Epithelial cell of esophagus (primary cell): ENCODE results near the gene CSMD2.

ENCODE experiments used
- DNase-seq: peaks from one replicate; pipeline ENCODE4 v3.0.0; 2010; ENCODE audit warnings: low read depth
- H3K4me3 ChIP-seq: 2 replicates; pipeline ENCODE4 v1.5.1; 2011; ENCODE audit warnings: mild to moderate bottlenecking, low read length, control low read depth
- CTCF ChIP-seq: IDR thresholded peaks from 2 replicates; pipeline ENCODE4 v1.5.1; 2011; ENCODE audit warnings: low read depth, mild to moderate bottlenecking, low read length, control low read depth, inconsistent platforms; ENCODE audit not compliant: insufficient read depth; ENCODE audit errors: missing control alignments

The CSMD2 gene

GRCh38 chr1:33577663-33578062, 587.4 kb downstream of the CSMD2 start:
- TF ChIP-seq CTCF: no peak
- DNase-seq: no peak
- H3K4me3 ChIP-seq: no peak overlapping the region

- no peak for DNase-seq
- H3K4me3 ChIP-seq: no peak overlapping the region
- TF ChIP-seq CTCF: no peak
These were observed 588.0 kb downstream of the CSMD2 start for GRCh38 chr1:33576821-33577599.

GRCh38 chr1:33575324-33575879, 589.6 kb downstream of the CSMD2 start:
- no peak for TF ChIP-seq CTCF
- no peak overlapping the region for H3K4me3 ChIP-seq

GRCh38 chr1:33573661-33574060, 591.4 kb downstream of the CSMD2 start:
- no peak for DNase-seq
- no peak overlapping the region for H3K4me3 ChIP-seq
- TF ChIP-seq CTCF: no peak

More at GRCh38 chr1:33575324-33575879, 589.6 kb downstream of the CSMD2 start:
- DNase-seq: no peak

GRCh38 chr1:33572387-33572786, 592.6 kb downstream of the CSMD2 start:
- no peak for TF ChIP-seq CTCF
- no peak overlapping the region for H3K4me3 ChIP-seq
- DNase-seq: no peak

- no peak overlapping the region for H3K4me3 ChIP-seq
- no peak for DNase-seq
- TF ChIP-seq CTCF: no peak
These were observed 595.7 kb downstream of the CSMD2 start for GRCh38 chr1:33569331-33569730.

GRCh38 chr1:33563699-33564098, 601.3 kb downstream of the CSMD2 start:
- H3K4me3 ChIP-seq: no peak overlapping the region
- no peak for DNase-seq
- TF ChIP-seq CTCF: no peak
